ENCODE results near the gene SPATA31D1. TPM values are rescaled to one million over a fixed set of nuclear protein-coding genes. Genes with fewer than 3 reads are reported as not detected.

The SPATA31D1 gene
- total RNA-seq, 2 donors from 2014 or later = not detected

DNA sequence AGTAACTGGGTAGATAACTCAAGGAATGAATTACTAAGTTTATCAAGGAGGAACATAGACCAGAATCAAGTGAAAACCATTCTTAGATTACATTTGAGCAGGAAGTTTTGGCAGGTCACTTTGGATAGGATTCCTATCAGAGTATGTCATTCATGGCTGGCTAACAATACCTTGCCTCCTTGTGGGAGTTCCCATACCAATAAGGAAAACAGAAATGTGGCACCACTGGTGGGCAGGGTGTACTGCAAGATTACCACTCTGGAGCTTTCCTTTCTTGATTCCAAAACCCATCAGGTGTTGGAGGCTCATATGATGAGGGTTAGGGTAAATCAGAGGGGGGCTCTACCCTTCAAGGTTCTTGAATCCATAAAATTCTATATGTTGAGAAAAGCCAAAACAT is 18.6 kb upstream of the SPATA31D1 start:
- Histone ChIP-seq H3K4me1 (ENCODE audit: control insufficient read depth, insufficient read depth, low read length) (no peaks in the 10 kb centered on the region), H3K9me3 (ENCODE audit: control insufficient read depth, low read length) (no peaks in the 10 kb centered on the region), H3K4me3 (ENCODE audit: low read length) (no peak overlapping the region), H3K27ac (ENCODE audit: low read depth, low read length) (no peak overlapping the region), H3K36me3 (ENCODE audit: control insufficient read depth, insufficient read depth, low read length) (no peaks in the 10 kb centered on the region), H3K27me3 (ENCODE audit: control insufficient read depth, insufficient read depth, low read length, poor library complexity, severe bottlenecking) (no peaks in the 10 kb centered on the region), H3K9ac (ENCODE audit: extremely low read depth, low read length, poor library complexity, severe bottlenecking) (no peak overlapping the region)
- H3K9me3 Mint-ChIP-seq = peaks cover 7% of the 10 kb centered on the region
- no peaks in the 10 kb centered on the region for H3K4me1 Mint-ChIP-seq
- no peak for DNase-seq
- peaks cover 25% of the 10 kb centered on the region for H3K27me3 Mint-ChIP-seq (ENCODE audit: insufficient read depth)
- no peak overlapping the region for H3K4me3 Mint-ChIP-seq
- H3K36me3 Mint-ChIP-seq (ENCODE audit: low read depth) = no peaks in the 10 kb centered on the region
- no peak overlapping the region for H3K27ac Mint-ChIP-seq
- no peak for TF ChIP-seq CTCF (conservative IDR thresholded peaks at IDR 0.05)

GRCh38 chr9:81971727-81972126 is 16.8 kb upstream of the SPATA31D1 start:
- Histone ChIP-seq H3K27ac (ENCODE audit: low read depth, low read length) (no peak overlapping the region), H3K4me1 (ENCODE audit: control insufficient read depth, insufficient read depth, low read length) (no peaks in the 10 kb centered on the region), H3K36me3 (ENCODE audit: control insufficient read depth, insufficient read depth, low read length) (no peaks in the 10 kb centered on the region), H3K27me3 (ENCODE audit: control insufficient read depth, insufficient read depth, low read length, poor library complexity, severe bottlenecking) (no peaks in the 10 kb centered on the region), H3K9ac (ENCODE audit: extremely low read depth, low read length, poor library complexity, severe bottlenecking) (no peak overlapping the region), H3K4me3 (ENCODE audit: low read length) (no peak overlapping the region), H3K9me3 (ENCODE audit: control insufficient read depth, low read length) (no peaks in the 10 kb centered on the region)
- Mint-ChIP-seq H3K4me3 (no peak overlapping the region), H3K36me3 (ENCODE audit: low read depth) (no peaks in the 10 kb centered on the region), H3K9me3 (peaks cover 4% of the 10 kb centered on the region), H3K27ac (no peak overlapping the region), H3K27me3 (ENCODE audit: insufficient read depth) (peaks cover 30% of the 10 kb centered on the region), H3K4me1 (no peaks in the 10 kb centered on the region)
- DNase-seq = no peak
- no peak for TF ChIP-seq CTCF (conservative IDR thresholded peaks at IDR 0.05)

- peaks cover 4% of the 10 kb centered on the region for H3K9me3 Mint-ChIP-seq
- no peaks in the 10 kb centered on the region for H3K9me3 ChIP-seq (ENCODE audit: control insufficient read depth, low read length)
- DNase-seq = no peak
- no peak overlapping the region for H3K27ac Mint-ChIP-seq
- H3K36me3 ChIP-seq (ENCODE audit: control insufficient read depth, insufficient read depth, low read length) = no peaks in the 10 kb centered on the region
- H3K4me3 ChIP-seq (ENCODE audit: low read length) = no peak overlapping the region
- H3K4me1 ChIP-seq (ENCODE audit: control insufficient read depth, insufficient read depth, low read length) = no peaks in the 10 kb centered on the region
- H3K27me3 ChIP-seq (ENCODE audit: control insufficient read depth, insufficient read depth, low read length, poor library complexity, severe bottlenecking) = no peaks in the 10 kb centered on the region
- H3K4me1 Mint-ChIP-seq = no peaks in the 10 kb centered on the region
- H3K27me3 Mint-ChIP-seq (ENCODE audit: insufficient read depth) = peaks cover 25% of the 10 kb centered on the region
- no peak for TF ChIP-seq CTCF (conservative IDR thresholded peaks at IDR 0.05)
- H3K36me3 Mint-ChIP-seq (ENCODE audit: low read depth) = no peaks in the 10 kb centered on the region
- WGBS, 2 experiments (ENCODE audit: insufficient coverage in 1 of 2, insufficient read length in 1 of 2) = 90% methylated on average over 3 to 5 of the region's 5 CpGs
- no peak overlapping the region for H3K9ac ChIP-seq (ENCODE audit: extremely low read depth, low read length, poor library complexity, severe bottlenecking)
- no peak overlapping the region for H3K27ac ChIP-seq (ENCODE audit: low read depth, low read length)
- H3K4me3 Mint-ChIP-seq = no peak overlapping the region
These were observed 13.8 kb upstream of the SPATA31D1 start for GRCh38 chr9:81974764-81975163.
